ENCODE measurements around the gene CRYBA2.
A peak's percentile ranks its signal among the peaks of the same experiment; 100 is the strongest.

CRYBA2 gene

GRCh38 chr2:218983263-218983933, 9.8 kb downstream of the CRYBA2 start:
- H3K4me1 Mint-ChIP-seq, result peaks cover 34% of the 10 kb centered on the region
- no peaks in the 10 kb centered on the region for H3K36me3 Mint-ChIP-seq
- H3K4me3 Mint-ChIP-seq, result no peak overlapping the region
- no peak for ATAC-seq
- no peak overlapping the region for H3K27ac Mint-ChIP-seq
- H3K27me3 Mint-ChIP-seq, result peaks cover 97% of the 10 kb centered on the region
- H3K9me3 Mint-ChIP-seq, result no peaks in the 10 kb centered on the region

DNA sequence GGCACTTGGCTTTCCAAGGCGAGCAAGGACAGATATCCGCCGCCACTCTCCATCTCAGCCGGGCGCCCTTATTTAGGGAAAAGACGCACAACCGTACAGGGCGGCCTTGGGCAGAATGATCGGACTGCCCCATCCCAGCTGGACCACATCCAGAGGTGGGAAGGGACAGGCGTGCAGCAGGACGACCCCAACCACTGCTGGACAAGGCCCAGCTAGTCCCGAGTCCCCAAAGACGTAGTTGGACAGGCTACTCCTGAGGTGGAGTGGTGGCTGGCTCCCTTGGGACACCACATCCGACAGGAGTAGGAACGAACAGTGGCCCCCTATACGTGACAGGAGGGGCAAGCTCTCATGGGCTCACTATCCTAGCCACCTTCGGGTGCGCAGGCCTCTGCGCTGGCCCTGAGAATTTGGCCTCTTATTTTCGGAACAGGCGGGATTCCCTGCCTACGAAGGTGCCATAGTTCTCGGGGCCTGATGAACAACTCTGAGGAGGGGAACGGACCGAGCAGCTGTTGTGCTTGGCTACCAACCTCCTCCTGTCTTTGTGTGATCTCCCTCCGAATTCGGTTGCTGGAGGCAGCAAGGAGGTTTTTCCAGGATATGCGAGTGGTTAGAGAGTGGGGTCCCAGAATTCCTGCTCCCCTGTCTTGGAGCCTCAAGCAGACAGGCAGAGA, 10.5 kb downstream of the CRYBA2 start:
- Mint-ChIP-seq H3K36me3 (no peaks in the 10 kb centered on the region), H3K4me3 (no peak overlapping the region), H3K9me3 (no peaks in the 10 kb centered on the region), H3K27me3 (peaks cover 99% of the 10 kb centered on the region), H3K27ac (no peak overlapping the region), H3K4me1 (peaks cover 34% of the 10 kb centered on the region)
- no peak for ATAC-seq

- peaks cover 34% of the 10 kb centered on the region for H3K4me1 Mint-ChIP-seq
- ATAC-seq, result no peak
- peaks cover 99% of the 10 kb centered on the region for H3K27me3 Mint-ChIP-seq
- no peaks in the 10 kb centered on the region for H3K9me3 Mint-ChIP-seq
- no peaks in the 10 kb centered on the region for H3K36me3 Mint-ChIP-seq
- no peak overlapping the region for H3K27ac Mint-ChIP-seq
- peak overlapping the region; percentile 46 for H3K4me3 Mint-ChIP-seq
Observed at GRCh38 chr2:218981881-218982585, 11.2 kb downstream of the CRYBA2 start.

- Mint-ChIP-seq H3K9me3 (no peaks in the 10 kb centered on the region), H3K4me1 (peaks cover 34% of the 10 kb centered on the region), H3K36me3 (no peaks in the 10 kb centered on the region), H3K27me3 (peaks cover 99% of the 10 kb centered on the region), H3K27ac (peak overlapping the region; percentile 11), H3K4me3 (peak overlapping the region; percentile 62)
- ATAC-seq, result no peak
Observed at GRCh38 chr2:218981390-218981880, 11.8 kb downstream of the CRYBA2 start.

DNA sequence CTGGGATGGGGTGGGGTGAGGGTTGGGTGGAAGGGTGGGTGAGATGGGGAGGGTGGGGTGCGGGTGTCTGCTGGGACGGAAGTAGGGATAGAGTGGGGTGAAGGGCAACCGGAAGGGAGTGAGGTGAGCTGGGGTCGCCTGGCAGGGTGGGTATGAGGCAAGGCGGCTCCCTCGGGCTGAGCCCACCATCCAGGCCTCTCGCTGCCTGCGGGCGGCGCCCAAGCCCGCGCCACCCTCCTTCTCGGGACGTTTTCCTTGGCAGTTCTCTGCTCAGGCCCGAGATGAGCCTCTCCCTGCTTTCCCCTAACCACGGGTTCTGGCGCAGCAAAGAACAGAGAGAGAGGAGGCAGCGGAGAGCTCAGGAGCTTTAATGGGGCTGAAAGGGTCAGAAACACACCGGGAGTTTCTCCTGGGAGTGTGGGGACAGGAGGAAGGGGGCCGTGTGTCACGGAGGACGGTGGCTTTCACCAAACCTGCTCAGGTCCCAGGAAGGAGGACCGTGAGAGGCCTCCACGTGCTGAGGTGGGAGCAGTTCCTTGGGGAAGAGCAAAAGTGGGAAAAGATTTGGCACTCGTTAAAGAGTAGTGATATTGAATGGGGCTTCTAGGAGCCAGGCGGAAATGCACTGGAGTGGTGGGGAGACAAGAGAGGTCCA, 12.4 kb downstream of the CRYBA2 start:
- Mint-ChIP-seq H3K27ac (peak overlapping the region; percentile 11), H3K27me3 (peaks cover 99% of the 10 kb centered on the region), H3K4me1 (peaks cover 31% of the 10 kb centered on the region), H3K9me3 (no peaks in the 10 kb centered on the region), H3K4me3 (peak overlapping the region; percentile 62), H3K36me3 (no peaks in the 10 kb centered on the region)
- no peak for ATAC-seq

- H3K4me3 Mint-ChIP-seq, result peak overlapping the region; percentile 76
- H3K27me3 Mint-ChIP-seq, result peaks cover 99% of the 10 kb centered on the region
- ATAC-seq, result peak; percentile 90
- H3K4me1 Mint-ChIP-seq, result peaks cover 26% of the 10 kb centered on the region
- no peaks in the 10 kb centered on the region for H3K9me3 Mint-ChIP-seq
- H3K27ac Mint-ChIP-seq, result no peak overlapping the region
- H3K36me3 Mint-ChIP-seq, result no peaks in the 10 kb centered on the region
Observed at GRCh38 chr2:218979846-218980734, 13.1 kb downstream of the CRYBA2 start.

GRCh38 chr2:218975060-218975777, 18.0 kb downstream of the CRYBA2 start:
- Mint-ChIP-seq H3K4me3 (no peak overlapping the region), H3K9me3 (no peaks in the 10 kb centered on the region), H3K4me1 (peaks cover 9% of the 10 kb centered on the region), H3K36me3 (no peaks in the 10 kb centered on the region), H3K27ac (no peak overlapping the region), H3K27me3 (peaks cover 85% of the 10 kb centered on the region)
- ATAC-seq, result no peak

DNA sequence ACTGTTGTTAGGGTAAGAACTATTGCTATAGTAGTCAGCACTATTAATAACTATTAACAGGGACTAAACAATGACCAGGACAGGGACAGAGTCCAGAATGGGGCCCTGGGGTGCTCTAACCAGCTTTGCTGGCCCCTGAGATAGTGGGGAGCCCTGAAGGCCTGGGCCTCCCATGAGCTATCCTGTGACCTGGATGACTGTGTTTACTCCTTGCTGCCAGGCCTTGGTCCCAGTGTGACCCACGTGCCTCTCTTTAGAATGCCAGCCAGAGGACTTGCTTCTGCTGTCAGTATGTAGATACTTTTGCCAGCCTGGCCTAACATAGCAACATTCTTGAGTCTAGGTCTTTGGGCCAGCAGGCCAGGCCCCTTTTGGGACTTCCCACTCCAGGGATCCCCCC, 22.3 kb downstream of the CRYBA2 start:
- H3K9me3 Mint-ChIP-seq, result no peaks in the 10 kb centered on the region
- no peak for ATAC-seq
- no peaks in the 10 kb centered on the region for H3K4me1 Mint-ChIP-seq
- no peaks in the 10 kb centered on the region for H3K36me3 Mint-ChIP-seq
- no peak overlapping the region for H3K4me3 Mint-ChIP-seq
- H3K27ac Mint-ChIP-seq, result no peak overlapping the region
- H3K27me3 Mint-ChIP-seq, result peaks cover 85% of the 10 kb centered on the region

DNA sequence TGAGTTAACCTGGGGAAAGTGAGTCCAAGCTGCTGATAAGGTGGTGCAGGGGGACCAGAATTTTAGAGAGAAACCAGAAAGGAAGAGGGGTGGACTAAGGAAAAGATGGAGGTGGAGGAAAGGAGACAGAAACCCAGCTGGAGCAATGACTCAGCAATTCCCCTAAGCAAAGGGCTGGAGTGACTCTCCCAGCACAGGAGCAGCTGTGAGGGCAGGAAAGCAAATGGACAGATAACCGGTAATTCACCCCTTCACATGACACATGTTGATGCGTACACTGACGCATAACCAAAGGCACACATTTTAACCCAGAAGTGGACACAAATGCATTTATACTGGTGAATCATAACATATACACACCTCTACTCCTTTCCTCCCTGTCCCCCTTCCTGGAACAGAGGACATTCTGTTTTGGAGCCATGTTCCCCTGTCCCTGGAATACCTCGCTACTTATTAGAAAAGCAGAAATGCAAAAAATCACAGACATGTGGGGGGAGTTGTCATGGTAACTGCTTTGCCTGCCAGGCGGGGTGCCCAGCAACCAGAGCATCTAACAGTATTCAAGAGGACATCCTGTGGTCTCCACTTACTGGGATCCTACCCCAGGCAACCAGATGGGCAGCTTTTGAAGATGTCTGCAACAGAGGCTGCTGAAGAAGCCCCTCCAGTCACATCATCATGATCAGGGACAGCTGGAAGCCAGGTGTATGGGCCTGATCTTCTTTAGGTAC, 29.0 kb downstream of the CRYBA2 start:
- Mint-ChIP-seq H3K9me3 (peaks cover 3% of the 10 kb centered on the region), H3K27me3 (peaks cover 86% of the 10 kb centered on the region)

GRCh38 chr2:218963601-218964000, 29.6 kb downstream of the CRYBA2 start:
- ATAC-seq, result no peak
- H3K4me3 Mint-ChIP-seq, result no peak overlapping the region
- no peak overlapping the region for H3K27ac Mint-ChIP-seq
- no peaks in the 10 kb centered on the region for H3K36me3 Mint-ChIP-seq
- peaks cover 3% of the 10 kb centered on the region for H3K9me3 Mint-ChIP-seq
- peaks cover 85% of the 10 kb centered on the region for H3K27me3 Mint-ChIP-seq
- peaks cover 14% of the 10 kb centered on the region for H3K4me1 Mint-ChIP-seq

More for the DNA sequence above, 29.0 kb downstream of the CRYBA2 start:
- no peak for ATAC-seq
- Mint-ChIP-seq H3K4me1 (peaks cover 14% of the 10 kb centered on the region), H3K4me3 (no peak overlapping the region), H3K27ac (no peak overlapping the region), H3K36me3 (no peaks in the 10 kb centered on the region)

DNA sequence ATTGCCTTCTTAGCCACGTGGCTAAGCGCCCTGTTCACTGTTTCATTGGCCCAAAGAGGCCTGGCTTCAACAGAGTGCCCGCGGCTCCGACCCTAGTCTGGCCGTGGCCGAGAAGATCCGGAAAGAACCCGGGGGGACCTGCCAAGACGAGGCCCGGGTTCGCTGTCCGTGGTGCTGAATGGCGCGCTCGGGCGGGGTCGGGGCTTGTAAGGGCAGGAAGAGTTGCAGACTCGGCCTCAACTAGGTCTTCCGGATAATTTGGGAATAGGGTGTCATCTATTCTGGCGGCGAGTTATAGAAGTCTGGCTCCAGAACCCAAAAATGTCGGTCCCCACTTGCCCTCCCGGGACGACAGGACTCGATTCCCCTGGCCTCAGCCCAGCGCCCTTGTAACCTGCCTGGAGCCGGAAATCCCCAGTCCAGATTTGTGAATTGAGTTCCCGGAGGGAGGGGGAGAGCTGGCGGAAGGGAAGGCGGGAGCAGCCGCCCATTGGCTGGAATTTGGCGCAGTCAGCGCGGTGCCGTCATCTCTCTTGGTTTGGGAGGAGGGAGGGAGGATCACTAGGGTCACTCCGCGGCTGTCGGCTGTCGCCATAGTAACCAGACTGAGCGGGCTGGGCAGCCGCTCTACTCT, 30.2 kb downstream of the CRYBA2 start:
- H3K27ac Mint-ChIP-seq, result no peak overlapping the region
- peaks cover 85% of the 10 kb centered on the region for H3K27me3 Mint-ChIP-seq
- no peaks in the 10 kb centered on the region for H3K36me3 Mint-ChIP-seq
- peaks cover 3% of the 10 kb centered on the region for H3K9me3 Mint-ChIP-seq
- H3K4me3 Mint-ChIP-seq, result no peak overlapping the region
- no peak for ATAC-seq
- H3K4me1 Mint-ChIP-seq, result peaks cover 14% of the 10 kb centered on the region

DNA sequence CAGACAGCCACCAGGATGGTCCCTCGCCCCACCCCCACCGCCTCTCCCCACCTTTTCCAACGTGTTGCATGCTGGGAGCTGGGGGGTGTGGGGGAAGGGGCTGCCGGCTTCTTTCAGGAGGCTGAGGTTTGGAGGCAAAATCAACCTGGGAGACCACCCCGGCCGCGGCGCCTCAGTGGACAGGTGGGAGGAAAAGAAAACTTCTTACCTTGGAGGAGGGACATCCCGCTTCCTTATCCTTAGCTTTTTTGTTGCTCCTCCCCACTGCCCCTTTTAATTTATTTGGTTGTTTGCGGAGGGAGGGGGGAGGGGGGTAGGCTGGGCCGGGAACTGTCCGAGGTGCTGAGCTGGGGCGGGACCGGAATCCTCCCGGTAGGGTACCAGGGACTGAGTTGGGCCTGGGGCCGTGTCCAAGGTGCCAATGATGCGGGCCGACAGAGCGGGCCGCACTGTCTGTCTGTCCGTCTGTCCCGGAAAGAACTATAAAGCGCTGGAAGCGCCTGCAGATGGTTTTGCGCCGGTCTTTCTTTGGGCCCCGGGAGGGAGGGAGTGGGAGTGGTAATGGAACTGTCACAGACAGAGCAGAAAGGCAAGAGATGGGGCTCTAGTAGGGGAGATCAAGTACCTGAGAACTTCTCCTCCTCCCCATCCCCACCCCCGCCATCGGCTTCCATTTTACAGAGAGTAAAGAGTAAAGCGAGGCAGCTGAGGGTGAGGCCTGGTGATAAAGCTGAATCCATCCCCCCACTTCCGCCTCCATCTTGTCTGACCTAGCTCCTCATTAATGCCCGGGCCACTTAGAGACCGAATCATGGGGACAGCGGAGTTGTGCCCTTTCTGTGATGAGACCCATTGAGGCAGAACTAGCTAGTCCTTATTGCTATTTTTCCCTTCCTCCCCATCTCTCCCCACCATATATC, 31.3 kb downstream of the CRYBA2 start:
- no peak overlapping the region for H3K4me3 Mint-ChIP-seq
- peaks cover 82% of the 10 kb centered on the region for H3K27me3 Mint-ChIP-seq
- H3K36me3 Mint-ChIP-seq, result no peaks in the 10 kb centered on the region

More for the DNA sequence above, 31.3 kb downstream of the CRYBA2 start:
- Mint-ChIP-seq H3K27ac (peak overlapping the region; percentile 38), H3K9me3 (peaks cover 3% of the 10 kb centered on the region), H3K4me1 (peaks cover 14% of the 10 kb centered on the region)
- no peak for ATAC-seq
